A673 (cell line): ENCODE measurements around the gene GALNT12. TPM values are rescaled to one million over a fixed set of nuclear protein-coding genes. Genes with fewer than 3 reads are reported as not detected.

Experiments used
- BruUV-seq: library from RNA; stranded (reverse); fragments of 400-500 nt; replicated peaks from 2 replicates; lab custom pipeline; 2021; lab: Mats Ljungman, UMichigan
- CTCF ChIA-PET: fragments of 300-600 bp; sonication (Branson Sonifier 250); formaldehyde crosslinking; loops from one replicate; lab custom pipeline; 2022; ENCODE audit warnings: antibody characterized with exemption; lab: Charles Lee
- POLR2A ChIA-PET: fragments of 300-600 bp; sonication (Branson Sonifier 250); formaldehyde crosslinking; loops from one replicate; lab custom pipeline; 2022; ENCODE audit warnings: antibody characterized with exemption; ENCODE audit not compliant: low non-redundant PET; lab: Charles Lee
- DNase-seq: peaks from one replicate; pipeline ENCODE4 v3.0.0-alpha.2; 2015; ENCODE audit warnings: low spot score
- H3K27ac ChIP-seq: fragments of 200-600 bp; sonication (generic); 2 replicates; pipeline ENCODE4 v1.5.1; 2016; ENCODE audit warnings: mixed run types, low read depth, mild to moderate bottlenecking, mixed read lengths, antibody characterized with exemption, low read length; ENCODE audit not compliant: poor library complexity, severe bottlenecking
- H3K27me3 ChIP-seq: fragments of 200-600 bp; sonication (generic); replicated peaks from 2 replicates; pipeline ENCODE4 v1.6.1; 2017; ENCODE audit warnings: mixed run types, low read depth, mild to moderate bottlenecking, mixed read lengths, antibody characterized with exemption, low read length; ENCODE audit not compliant: insufficient read depth, poor library complexity
- H3K36me3 ChIP-seq: fragments of 200-600 bp; sonication (generic); 2 replicates; pipeline ENCODE4 v1.6.1; 2016; ENCODE audit warnings: mixed run types, mild to moderate bottlenecking, mixed read lengths, antibody characterized with exemption, low read length; ENCODE audit not compliant: insufficient read depth, poor library complexity, severe bottlenecking
- H3K4me1 ChIP-seq: fragments of 200-600 bp; sonication (generic); 2 replicates; pipeline ENCODE4 v1.6.1; 2017; ENCODE audit warnings: mixed run types, mild to moderate bottlenecking, mixed read lengths, antibody characterized with exemption, low read length; ENCODE audit not compliant: insufficient read depth, poor library complexity, severe bottlenecking
- H3K4me3 ChIP-seq: fragments of 200-600 bp; sonication (generic); 2 replicates; pipeline ENCODE4 v1.5.1; 2016; ENCODE audit warnings: low read depth, mixed run types, mild to moderate bottlenecking, mixed read lengths, low read length; ENCODE audit not compliant: poor library complexity, severe bottlenecking
- H3K9me3 ChIP-seq: fragments of 200-600 bp; sonication (generic); 2 replicates; pipeline ENCODE4 v1.6.1; 2016; ENCODE audit warnings: mixed run types, low read depth, mild to moderate bottlenecking, mixed read lengths, antibody characterized with exemption, low read length; ENCODE audit not compliant: poor library complexity, severe bottlenecking
- EZH2 ChIP-seq: fragments of 200-600 bp; sonication (generic); IDR thresholded peaks from 2 replicates; pipeline ENCODE4 v1.6.1; 2017; ENCODE audit warnings: borderline replicate concordance, low read depth, mild to moderate bottlenecking, mixed read lengths, antibody characterized with exemption, low read length; ENCODE audit not compliant: poor library complexity, severe bottlenecking
- intact Hi-C: fragments of 100-400 bp; cut with micrococcal nuclease; formaldehyde crosslinking; loops from one replicate; pipeline ENCODE4 v1.10.0; 2022; ENCODE audit not compliant: unreplicated experiment
- total RNA-seq: library from RNA; stranded (reverse); gene quantifications from 2 replicates; pipeline ENCODE4 v1.2.3, GENCODE V29; 2021
- TF ChIP-seq, protein P1 (sequence below): fragments of 300-800, 200-600 bp; sonication (generic); conservative IDR thresholded peaks from 2 replicates; pipeline ENCODE4 v1.5.1; 2017; ENCODE audit warnings: low read depth, mild to moderate bottlenecking, antibody characterized with exemption, low read length, moderate library complexity, mixed read lengths

Gene GALNT12
- total RNA-seq, 1 experiment from 2014 or later = 0.54 TPM

DNA sequence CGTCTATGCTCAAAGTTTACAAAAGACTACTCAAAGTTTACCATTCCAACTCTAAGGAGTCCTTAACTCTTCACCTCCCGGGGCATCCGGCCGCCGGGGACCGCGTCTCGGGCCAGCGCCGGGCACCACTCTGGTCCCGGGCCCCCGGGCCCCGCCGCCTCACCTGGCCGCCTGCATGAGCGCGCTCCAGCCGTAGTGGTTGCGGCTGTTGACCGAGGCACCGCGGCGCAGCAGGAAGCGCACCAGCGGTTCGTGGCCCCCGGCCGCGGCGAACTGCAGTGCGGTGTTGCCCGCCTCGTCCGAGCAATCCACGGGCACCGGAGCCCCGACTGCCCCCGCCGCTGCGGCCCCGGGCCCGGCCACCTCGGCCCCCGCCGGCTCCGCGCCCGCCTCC is 11.5 kb upstream of the GALNT12 start:
- intact Hi-C loops = no loop called here

GRCh38 chr9:98796364-98797101 is 10.9 kb upstream of the GALNT12 start, which contains the start of gene ANKS6:
Gene ANKS6, minus strand, starts transcription at chr9:98796555. Its CDS starts 64 bp downstream, at chr9:98796491.
- no peak for TF ChIP-seq EZH2
- TF ChIP-seq, protein P1, sequence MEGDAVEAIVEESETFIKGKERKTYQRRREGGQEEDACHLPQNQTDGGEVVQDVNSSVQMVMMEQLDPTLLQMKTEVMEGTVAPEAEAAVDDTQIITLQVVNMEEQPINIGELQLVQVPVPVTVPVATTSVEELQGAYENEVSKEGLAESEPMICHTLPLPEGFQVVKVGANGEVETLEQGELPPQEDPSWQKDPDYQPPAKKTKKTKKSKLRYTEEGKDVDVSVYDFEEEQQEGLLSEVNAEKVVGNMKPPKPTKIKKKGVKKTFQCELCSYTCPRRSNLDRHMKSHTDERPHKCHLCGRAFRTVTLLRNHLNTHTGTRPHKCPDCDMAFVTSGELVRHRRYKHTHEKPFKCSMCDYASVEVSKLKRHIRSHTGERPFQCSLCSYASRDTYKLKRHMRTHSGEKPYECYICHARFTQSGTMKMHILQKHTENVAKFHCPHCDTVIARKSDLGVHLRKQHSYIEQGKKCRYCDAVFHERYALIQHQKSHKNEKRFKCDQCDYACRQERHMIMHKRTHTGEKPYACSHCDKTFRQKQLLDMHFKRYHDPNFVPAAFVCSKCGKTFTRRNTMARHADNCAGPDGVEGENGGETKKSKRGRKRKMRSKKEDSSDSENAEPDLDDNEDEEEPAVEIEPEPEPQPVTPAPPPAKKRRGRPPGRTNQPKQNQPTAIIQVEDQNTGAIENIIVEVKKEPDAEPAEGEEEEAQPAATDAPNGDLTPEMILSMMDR = no peak; the same call in 1 of the 2 replicates
- H3K27me3 ChIP-seq = no peaks in the 10 kb centered on the region
- ChIA-PET CTCF (no interaction called here), POLR2A (no interaction called here)
- no peaks in the 10 kb centered on the region for H3K36me3 ChIP-seq
- intact Hi-C loops = no loop called here
- H3K4me3 ChIP-seq = peak within 1 kb of the TSS; percentile 53
- no peak within 1 kb of the TSS for H3K27ac ChIP-seq
- no peaks in the 10 kb centered on the region for H3K4me1 ChIP-seq
- peak; percentile 79 for DNase-seq
- no peaks in the 10 kb centered on the region for H3K9me3 ChIP-seq
- no TSS peak for BruUV-seq

More for the DNA sequence above, 11.5 kb upstream of the GALNT12 start:
- CTCF ChIA-PET = no interaction called here
- Histone ChIP-seq H3K27me3 (no peaks in the 10 kb centered on the region), H3K36me3 (no peaks in the 10 kb centered on the region), H3K4me1 (no peaks in the 10 kb centered on the region), H3K9me3 (no peaks in the 10 kb centered on the region), H3K4me3 (peak overlapping the region; percentile 53), H3K27ac (no peak overlapping the region)
- POLR2A ChIA-PET = no interaction called here
- BruUV-seq = no TSS peak
- TF ChIP-seq EZH2 = no peak
- DNase-seq = no peak

GRCh38 chr9:98797491-98797890 is 10.0 kb upstream of the GALNT12 start:
- no peak overlapping the region for H3K27ac ChIP-seq
- no peaks in the 10 kb centered on the region for H3K36me3 ChIP-seq
- no peaks in the 10 kb centered on the region for H3K27me3 ChIP-seq
- no peak for DNase-seq
- no TSS peak for BruUV-seq
- intact Hi-C loops = no loop called here
- no peak for TF ChIP-seq EZH2
- TF ChIP-seq, protein P1 = no peak
- H3K4me3 ChIP-seq = no peak overlapping the region
- ChIA-PET POLR2A (no interaction called here), CTCF (no interaction called here)
- no peaks in the 10 kb centered on the region for H3K9me3 ChIP-seq
- no peaks in the 10 kb centered on the region for H3K4me1 ChIP-seq

- no peak for DNase-seq
- Histone ChIP-seq H3K9me3 (no peaks in the 10 kb centered on the region), H3K27ac (no peak overlapping the region), H3K4me1 (no peaks in the 10 kb centered on the region), H3K36me3 (no peaks in the 10 kb centered on the region), H3K27me3 (no peaks in the 10 kb centered on the region), H3K4me3 (no peak overlapping the region)
- ChIA-PET POLR2A (no interaction called here), CTCF (interaction anchor here (1.2 kb wide), 1 partner anchor 22 kb away, joined by 4 read pairs; no protein-coding TSS in a partner anchor)
- intact Hi-C loops = no loop called here
- BruUV-seq = no TSS peak
- TF ChIP-seq EZH2 = no peak
- TF ChIP-seq, protein P1 = no peak
Observed at GRCh38 chr9:98798254-98798653, 9.2 kb upstream of the GALNT12 start.
